AG10803 (cell line): Measurements from ENCODE around the gene ATIC.
A peak's percentile ranks its signal among the peaks of the same experiment; 100 is the strongest.

Experiments
- DNase-seq: peaks from one replicate; pipeline ENCODE4 v3.0.0; 2010; ENCODE audit warnings: low read depth
- H3K4me3 ChIP-seq: 2 replicates; pipeline ENCODE4 v1.5.1; 2011; ENCODE audit warnings: mild to moderate bottlenecking, low read length, control low read depth
- TF ChIP-seq, protein P1 (sequence below): conservative IDR thresholded peaks from 2 replicates; pipeline ENCODE4 v1.5.1; 2011; ENCODE audit warnings: mild to moderate bottlenecking, low read length, control low read depth, inconsistent platforms

Gene ATIC

DNA sequence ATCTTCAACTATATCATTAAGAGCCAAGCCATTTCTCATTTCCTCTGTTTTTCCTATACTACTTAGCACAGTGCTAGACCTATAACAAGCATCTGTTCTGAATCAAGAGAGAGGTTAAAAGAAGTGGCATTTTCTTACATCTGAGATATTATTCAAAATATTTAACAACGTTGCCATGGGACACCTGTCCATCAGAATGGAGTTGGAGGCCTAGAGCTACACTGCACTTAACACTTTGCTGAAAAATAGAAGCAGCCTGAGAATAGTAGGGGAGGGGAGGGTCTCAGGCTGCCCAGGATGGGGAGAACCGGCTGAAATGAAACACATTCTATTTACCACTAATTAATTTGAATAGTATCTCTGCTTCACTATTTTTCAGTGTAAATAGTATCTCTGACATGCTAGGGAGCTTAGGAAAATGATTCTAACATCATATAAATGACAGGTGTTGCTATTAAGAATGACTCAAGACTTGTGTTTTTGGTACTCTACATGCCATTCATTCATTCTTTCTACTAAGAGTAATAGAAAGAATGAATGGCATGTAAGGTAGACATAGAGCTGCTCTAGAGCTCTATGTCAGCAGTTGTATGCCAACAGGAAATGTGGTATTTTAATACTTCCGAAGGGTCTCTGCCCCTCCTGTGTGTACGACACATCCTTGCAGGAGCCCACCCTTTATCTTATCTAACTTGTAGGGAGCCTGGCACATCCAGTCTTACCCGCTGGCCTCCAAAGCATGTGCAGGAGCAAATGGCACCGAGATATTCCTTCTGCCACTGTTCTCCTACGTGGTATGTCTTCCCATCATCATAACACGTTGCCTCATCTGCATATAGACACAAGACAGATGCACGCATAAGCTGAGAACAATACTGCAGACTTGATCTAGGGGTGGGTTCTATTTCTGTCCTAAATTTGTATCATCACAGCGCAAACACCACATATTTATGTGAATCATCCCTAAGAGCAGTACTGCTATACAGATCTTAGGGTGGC is 52.6 kb downstream of the ATIC start:
- no peak overlapping the region for H3K4me3 ChIP-seq
- TF ChIP-seq, protein P1, sequence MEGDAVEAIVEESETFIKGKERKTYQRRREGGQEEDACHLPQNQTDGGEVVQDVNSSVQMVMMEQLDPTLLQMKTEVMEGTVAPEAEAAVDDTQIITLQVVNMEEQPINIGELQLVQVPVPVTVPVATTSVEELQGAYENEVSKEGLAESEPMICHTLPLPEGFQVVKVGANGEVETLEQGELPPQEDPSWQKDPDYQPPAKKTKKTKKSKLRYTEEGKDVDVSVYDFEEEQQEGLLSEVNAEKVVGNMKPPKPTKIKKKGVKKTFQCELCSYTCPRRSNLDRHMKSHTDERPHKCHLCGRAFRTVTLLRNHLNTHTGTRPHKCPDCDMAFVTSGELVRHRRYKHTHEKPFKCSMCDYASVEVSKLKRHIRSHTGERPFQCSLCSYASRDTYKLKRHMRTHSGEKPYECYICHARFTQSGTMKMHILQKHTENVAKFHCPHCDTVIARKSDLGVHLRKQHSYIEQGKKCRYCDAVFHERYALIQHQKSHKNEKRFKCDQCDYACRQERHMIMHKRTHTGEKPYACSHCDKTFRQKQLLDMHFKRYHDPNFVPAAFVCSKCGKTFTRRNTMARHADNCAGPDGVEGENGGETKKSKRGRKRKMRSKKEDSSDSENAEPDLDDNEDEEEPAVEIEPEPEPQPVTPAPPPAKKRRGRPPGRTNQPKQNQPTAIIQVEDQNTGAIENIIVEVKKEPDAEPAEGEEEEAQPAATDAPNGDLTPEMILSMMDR = no peak
- peak; percentile 26 for DNase-seq

DNA sequence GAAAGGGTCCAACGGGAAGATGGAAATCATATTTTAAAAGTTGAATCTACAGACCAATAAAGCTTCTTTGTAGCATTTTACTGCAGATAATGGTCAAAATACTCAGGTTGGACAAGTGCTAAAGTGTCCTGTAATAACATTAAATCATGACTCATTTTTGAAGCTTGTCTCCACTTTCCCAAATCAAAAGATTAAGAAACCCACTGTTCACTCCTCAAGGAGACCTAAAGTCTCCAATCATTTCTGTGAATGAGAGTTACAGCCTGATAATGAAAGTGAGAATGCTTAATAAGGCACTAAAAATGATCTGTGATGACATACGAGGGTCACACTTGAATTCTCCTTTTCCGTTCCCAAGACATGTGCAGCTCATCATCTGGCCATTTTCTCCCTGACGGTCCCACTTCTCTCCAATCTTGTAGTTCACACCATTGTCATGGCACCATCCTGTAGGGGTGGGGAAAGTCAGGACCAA is 53.4 kb downstream of the ATIC start:
- peak; percentile 24 for DNase-seq
- TF ChIP-seq, protein P1 = no peak
- H3K4me3 ChIP-seq = no peak overlapping the region

DNA sequence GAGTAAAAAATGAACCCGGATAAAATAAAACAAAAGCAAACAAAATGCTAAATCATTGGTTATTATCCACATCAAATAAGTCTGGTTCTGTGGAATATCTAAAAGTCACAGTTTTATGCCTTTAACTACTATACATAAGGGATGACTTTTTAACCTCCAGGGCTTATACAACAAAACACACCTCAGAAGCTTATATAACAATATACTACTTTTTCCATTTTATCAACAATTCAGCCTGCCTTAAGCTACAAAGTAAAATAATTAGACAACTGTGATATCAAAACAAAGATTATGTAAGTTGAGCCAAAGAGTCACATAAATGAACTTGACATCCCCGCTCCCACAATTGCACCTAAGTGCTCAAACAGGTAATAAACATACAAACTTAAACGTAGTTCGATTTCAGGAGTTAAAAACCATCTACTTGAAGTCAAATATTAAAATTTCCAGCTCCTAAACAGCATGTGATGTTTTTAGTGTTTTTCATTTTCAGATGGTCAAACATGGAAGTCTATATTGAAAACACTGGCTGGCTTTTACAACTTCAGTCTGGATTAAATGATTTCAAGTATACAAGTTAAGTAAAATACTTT is 54.7 kb downstream of the ATIC start:
- peak; percentile 6 for DNase-seq
- TF ChIP-seq, protein P1 = no peak
- H3K4me3 ChIP-seq = no peak overlapping the region

DNA sequence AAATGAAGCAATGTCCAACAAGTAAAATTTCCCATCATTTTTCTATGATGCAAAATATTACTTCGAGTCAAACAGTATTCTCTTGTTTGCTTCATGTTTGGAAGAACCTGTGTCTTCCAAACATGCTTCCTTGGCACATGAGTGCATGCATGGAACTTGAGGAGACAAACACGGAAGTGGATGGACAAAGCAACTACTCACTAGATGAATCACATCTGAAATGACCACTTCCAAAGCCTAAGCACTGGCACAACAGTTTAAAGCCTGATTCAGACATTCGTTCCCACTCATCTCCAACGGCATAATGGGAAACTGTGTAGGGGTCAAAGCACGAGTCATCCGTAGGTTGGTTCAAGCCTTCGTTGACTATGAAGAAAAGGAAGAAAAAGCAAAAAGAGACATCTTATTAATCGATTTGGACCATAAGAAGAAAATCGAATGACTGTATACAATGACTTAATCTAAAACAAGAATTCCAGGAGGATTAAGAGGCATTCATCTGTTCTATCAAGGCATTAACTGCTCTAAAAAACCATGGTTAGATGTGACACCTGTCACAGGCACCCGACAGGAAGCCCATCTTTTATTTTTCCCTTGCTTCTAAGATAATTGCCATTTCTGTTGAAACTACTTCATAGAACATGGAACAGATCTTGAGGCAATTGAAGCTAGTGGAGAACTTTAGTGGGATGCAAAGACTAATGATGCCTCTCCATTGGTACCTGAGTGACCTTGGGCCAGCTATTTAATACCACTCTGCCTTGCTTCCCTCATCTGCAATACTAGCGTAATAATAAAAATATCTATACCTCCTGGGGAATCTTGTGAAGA is 56.0 kb downstream of the ATIC start:
- peak; percentile 77 for DNase-seq
- TF ChIP-seq, protein P1 = no peak
- no peak overlapping the region for H3K4me3 ChIP-seq

DNA sequence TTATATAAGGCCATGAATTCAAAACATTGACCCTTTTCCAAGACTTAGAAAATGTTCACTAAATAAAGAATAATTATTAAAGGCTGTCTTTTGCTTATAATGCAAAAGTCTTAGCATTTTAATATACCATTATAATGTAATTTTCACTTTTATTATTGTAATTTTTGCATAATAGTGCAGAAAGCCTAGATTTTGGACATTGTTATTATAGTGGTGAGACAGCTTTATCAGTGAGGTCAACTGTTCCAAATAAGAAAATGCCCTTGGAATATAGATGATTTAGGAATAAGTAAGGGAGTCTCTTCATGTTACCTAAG is 56.6 kb downstream of the ATIC start:
- TF ChIP-seq, protein P1 = no peak
- no peak overlapping the region for H3K4me3 ChIP-seq
- no peak for DNase-seq

DNA sequence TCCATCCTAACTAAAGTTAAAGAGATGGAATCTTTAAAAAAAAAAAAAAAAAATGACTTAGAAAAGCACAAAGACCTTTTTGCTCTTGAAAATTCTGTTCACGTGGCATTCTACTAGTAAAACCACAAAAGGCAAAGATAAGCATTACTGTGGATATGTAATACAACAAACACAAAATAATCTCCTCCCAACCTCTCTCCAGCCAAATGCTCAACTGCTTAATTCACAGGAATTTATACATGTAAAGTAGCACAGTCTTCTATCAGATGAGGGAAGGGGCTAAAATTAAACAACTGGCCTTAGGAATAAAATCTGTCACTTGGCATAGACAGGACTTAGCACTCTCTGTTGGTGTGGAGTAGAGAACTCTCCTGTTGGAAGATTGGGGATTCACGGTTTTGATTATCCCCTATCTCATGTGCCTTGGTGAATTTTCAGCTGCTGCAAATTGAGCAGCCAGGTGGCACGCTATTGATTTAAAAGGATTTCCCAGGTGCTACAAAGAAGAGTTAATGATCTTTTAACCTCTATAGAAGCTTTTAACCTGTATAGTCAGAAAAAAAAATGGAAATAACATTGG is 57.4 kb downstream of the ATIC start:
- peak; percentile 31 for DNase-seq
- TF ChIP-seq, protein P1 = no peak
- H3K4me3 ChIP-seq = no peak overlapping the region
